ENCODE measurements around the gene HS6ST1.
"Not testable (repeated sequence)": the region's sequence is repeated elsewhere in the genome, so short reads cannot be mapped to it uniquely, and the experiment has no call there.

HS6ST1 gene

GRCh38 chr2:128268611-128269010 lies 50.1 kb downstream of the HS6ST1 start:
- peak; percentile 2 for DNase-seq (ENCODE audit: low spot score)

DNA sequence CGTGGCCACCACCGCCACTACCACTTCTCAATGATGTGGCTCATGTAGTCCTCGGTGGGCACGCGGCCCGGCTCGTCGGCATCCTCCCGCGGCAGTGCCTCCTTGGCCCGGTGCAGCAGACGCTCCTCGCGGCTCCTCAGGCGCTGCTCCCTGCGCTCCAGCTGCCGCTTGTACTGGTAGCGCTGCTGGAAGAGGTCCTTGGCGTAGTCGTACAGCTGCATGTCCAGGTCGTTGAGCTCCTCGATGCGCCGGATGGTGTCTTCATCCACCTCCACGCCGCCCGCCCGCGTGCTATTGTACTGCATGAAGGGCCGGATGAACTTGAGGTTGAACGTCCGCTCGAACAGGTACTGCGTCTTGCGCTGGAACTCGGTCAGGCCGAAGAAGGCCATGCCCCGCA lies 50.5 kb downstream of the HS6ST1 start:
- not testable (repeated sequence) for DNase-seq (ENCODE audit: low spot score)

DNA sequence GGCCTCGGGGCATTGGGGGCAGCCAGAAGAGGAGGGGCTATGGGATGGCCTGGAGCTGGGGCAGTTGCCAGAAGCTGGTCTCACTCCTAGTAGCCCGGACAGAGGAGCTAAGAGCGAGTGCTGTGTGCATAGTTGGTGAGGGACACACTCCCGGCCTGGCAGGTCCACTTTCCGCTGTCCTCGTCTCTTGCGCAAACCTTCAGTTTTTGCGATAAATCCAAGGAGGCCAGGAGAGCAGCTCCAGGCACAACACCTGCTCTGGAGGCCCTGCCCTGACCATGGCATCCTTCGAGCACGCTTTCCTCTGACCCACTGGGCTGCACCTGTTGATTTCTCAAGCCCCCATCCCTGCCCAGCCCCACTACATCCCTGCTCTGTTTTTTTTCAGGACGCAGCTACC lies 51.0 kb downstream of the HS6ST1 start:
- not testable (repeated sequence) for DNase-seq (ENCODE audit: low spot score)

GRCh38 chr2:128267197-128267596 lies 51.5 kb downstream of the HS6ST1 start:
- DNase-seq (ENCODE audit: low spot score): not testable (repeated sequence)

DNA sequence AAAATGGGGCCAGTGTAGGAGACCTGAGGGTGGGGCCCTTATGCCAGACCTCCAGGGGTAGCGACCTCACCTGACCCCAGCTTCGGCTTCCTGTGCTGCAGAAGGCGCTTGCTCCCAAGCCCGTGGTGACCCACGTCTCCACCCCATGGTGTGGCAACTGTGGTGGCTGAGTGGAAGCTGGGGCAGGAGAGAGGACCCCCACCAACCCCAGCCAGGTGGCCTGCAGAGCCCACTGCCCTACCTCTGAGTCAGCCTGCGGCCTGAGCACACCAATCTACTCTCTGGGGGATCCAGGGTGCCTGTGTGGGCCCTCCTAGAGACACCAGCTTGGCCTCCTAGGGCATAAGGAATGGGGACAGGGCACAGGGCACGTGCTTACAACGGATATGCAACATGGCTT lies 52.2 kb downstream of the HS6ST1 start:
- DNase-seq (ENCODE audit: low spot score): not testable (repeated sequence)

DNA sequence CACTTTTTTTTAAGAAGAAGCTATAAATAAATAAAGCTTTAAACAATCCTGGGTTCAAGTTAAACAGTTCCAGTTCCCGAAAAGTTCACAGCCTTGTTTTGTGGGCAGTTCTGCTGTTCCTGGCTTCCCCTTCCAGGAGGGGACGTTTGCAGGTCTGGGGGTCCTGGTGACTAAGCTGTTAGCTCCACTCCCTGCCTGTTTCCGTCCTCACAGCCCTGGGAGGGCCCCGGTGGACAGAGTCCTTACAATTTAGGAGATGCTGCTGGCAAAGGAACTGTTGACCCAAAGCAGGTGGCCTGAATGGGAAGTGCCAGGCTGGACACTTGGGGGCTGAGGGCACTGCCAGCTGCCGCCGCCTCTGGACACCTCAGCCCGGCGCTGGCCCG lies 53.1 kb downstream of the HS6ST1 start:
- not testable (repeated sequence) for DNase-seq (ENCODE audit: low spot score)

GRCh38 chr2:128264881-128265607 lies 53.6 kb downstream of the HS6ST1 start:
- no peak for DNase-seq (ENCODE audit: low spot score)

- no peak for DNase-seq (ENCODE audit: low spot score)
Measured at GRCh38 chr2:128263902-128264331, 54.8 kb downstream of the HS6ST1 start.

DNA sequence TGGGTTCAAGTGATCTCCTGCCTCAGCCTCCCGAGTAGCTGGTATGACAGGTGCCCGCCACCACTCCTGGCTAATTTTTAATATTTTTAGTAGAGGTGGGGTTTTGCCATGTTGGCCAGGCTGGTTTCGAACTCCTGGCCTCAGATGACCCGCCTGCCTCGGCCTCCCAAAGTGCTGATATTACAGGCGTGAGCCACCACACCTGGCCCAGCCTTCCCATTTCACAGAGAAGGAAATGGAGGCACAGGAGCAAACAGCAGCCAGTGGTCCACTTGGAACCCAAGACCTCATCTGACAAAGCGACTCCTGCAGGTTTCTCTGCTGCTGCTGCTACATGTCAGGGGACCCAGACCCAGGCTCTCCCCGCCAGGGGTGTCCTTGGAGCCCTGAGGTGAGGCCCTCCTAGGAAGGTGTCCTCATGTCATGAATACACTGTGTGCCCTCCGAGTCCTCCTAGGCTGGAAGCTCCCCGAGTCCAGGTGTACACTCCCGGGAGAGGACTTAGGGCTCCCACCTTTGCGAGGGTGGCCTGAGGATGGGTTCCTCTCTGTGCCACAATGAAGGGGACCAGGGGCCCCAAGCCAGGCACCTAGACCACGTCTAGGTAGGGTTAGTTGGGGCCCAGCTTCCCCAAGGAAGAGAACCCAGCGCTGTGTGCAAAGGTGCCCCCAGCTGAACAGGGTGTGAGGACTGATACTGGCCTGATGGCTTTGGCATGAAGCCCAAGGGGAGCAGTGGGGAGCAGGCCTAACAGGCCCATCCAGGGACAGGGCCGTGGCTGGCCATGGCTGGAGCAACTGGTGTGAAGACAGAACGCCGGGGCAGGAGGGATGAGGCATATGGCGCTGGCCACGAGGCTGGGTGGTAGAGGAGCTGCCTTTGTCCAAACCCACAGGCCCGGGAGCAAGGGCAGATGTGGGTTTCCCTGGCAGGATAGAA lies 56.1 kb downstream of the HS6ST1 start:
- DNase-seq (ENCODE audit: low spot score): no peak

GRCh38 chr2:128261245-128262128 lies 57.2 kb downstream of the HS6ST1 start:
- no peak for DNase-seq (ENCODE audit: low spot score)

DNA sequence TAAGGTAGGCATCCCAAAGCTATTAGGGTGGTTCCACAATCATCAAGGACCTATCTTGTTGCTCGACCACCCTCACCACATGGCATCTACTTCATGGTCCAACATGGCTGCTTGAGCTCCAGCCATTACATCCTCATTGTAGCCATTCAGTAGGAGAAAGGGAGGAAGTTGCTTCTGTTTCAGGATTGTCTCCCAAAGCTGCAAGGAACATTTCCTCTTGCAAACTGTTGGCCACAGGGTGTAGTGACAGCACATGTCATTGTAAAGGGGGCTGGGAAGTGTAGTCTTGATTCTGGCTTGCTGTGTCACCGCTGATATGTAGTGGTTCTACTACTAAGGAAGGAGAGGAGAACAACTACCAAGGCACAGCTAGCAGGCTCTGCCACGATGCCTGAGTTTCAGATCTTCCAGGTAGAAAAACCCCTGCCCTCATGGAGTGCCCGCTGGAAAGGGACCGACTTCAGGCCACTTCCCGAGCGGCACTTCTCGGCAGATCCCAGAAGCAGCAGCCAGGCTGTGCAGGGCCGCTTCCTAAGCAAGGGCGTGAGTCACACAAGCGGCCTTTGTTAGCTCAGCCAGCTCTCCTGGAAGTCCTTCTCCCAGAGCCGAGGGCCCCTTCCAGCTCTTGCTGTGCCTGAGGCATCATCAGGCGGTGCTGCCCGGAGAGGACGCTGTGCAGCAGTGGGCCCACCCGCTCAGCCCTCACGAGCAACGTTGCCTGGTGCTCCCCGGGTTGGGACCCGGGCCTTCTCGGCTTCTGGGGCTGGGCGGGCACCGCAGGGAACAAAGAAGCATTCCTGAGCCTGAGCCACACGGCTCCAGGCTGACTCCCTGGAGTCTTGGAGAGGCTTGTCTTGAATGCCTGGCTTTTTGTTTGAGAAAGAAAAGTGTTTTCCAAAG lies 58.2 kb downstream of the HS6ST1 start:
- DNase-seq (ENCODE audit: low spot score): peak; percentile 72

GRCh38 chr2:128259585-128259984 lies 59.1 kb downstream of the HS6ST1 start:
- DNase-seq (ENCODE audit: low spot score): no peak

GRCh38 chr2:128258218-128258617 lies 60.5 kb downstream of the HS6ST1 start:
- no peak for DNase-seq (ENCODE audit: low spot score)

DNA sequence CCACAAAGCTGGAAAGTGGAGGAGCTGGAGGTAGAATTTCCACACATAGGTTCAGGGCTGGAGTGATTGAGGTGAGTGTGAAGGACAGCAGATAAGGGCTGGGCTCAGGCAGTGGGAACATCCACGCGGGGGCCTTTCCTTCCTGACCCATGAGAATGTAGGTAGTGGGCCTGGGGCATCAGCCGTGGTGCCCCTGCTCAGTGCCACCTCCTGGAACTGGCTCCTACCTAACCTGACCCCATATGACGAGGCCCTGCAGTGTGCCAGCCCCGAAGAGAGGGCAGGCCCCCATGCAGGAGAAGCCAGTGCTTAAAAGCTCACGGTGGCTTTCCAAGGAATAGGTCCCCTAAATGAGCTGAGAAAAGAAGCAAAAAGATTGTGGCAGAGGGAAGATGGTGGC lies 66.2 kb downstream of the HS6ST1 start:
- DNase-seq (ENCODE audit: low spot score): no peak

DNA sequence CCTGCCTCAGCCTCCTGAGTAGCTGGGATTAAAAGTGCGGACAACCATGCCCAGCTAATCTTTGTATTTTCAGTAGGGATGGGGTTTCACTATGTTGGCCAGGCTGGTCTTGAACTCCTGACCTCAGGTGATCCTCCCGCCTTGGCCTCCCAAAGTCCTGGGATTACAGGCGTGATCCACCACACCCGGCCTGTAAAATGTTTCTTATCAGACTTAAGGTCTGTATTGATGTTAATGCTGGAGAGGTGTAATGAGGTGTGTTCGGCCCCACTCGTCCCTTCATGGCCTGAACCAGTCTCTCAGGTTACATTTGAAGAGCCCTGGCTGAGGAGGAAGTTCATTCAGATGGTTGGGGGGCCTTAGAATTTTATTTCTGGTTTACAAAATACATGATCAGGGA lies 66.6 kb downstream of the HS6ST1 start:
- DNase-seq (ENCODE audit: low spot score): not testable (repeated sequence)

GRCh38 chr2:128250229-128251025 lies 68.2 kb downstream of the HS6ST1 start:
- no peak for DNase-seq (ENCODE audit: low spot score)

DNA sequence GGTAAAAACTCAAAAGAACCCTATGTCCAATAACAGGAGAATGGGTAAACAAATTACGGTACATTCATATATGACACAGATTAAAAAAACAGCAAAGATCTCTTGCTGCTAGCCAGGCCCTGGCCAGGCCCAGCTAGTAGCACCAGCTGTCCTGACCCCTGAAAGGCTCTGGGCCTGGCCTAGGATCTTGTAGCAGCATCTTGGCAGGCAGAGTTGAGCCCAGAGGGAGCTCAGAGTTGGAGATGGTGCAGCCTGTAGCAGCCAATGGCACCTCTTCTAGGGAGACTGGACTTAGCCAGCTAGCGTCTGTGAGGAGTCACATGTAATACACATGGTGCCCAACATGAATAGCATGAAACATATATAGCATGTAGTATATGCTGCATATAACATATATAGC lies 69.1 kb downstream of the HS6ST1 start:
- no peak for DNase-seq (ENCODE audit: low spot score)

DNA sequence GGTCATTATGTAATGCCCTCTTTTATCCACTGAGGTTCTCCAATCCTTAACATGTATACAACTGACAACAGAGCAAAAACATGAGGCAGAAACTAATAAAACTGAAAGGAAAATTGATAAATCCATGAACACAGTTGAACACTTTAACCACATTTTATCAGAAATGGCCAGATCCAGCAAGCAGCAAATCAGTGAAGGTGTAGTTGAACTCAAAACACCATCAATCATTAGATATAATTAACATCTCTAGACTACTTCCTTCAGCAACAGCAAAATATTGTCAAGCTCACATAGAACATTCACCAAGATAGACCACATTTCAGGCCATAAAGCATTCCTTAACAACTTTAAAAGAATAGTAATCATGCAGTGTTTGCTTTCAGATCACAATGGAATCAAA lies 72.9 kb downstream of the HS6ST1 start:
- no peak for DNase-seq (ENCODE audit: low spot score)

DNA sequence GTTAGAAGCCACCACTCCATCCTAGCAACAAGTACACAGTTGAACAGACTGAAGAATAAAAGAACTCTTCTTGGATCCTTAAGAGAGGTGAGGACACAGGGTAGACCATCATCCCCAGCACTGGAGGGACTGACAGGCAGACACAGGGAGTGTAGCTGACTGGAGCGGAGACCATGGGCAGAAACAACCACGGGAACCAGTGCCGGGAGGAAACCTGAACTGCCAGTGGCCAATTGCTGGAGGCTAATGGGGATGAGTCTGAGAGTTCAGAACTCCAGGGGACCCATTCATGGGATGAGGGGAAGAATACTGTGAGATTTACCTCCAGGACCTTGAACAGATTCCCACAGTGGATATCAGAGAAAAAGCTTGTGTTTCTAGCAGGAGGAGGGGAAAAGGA lies 76.8 kb downstream of the HS6ST1 start:
- no peak for DNase-seq (ENCODE audit: low spot score)

Data from iPS-NIHi11 (cell line).